ENCODE results near the gene GP1BA.

Gene GP1BA

DNA sequence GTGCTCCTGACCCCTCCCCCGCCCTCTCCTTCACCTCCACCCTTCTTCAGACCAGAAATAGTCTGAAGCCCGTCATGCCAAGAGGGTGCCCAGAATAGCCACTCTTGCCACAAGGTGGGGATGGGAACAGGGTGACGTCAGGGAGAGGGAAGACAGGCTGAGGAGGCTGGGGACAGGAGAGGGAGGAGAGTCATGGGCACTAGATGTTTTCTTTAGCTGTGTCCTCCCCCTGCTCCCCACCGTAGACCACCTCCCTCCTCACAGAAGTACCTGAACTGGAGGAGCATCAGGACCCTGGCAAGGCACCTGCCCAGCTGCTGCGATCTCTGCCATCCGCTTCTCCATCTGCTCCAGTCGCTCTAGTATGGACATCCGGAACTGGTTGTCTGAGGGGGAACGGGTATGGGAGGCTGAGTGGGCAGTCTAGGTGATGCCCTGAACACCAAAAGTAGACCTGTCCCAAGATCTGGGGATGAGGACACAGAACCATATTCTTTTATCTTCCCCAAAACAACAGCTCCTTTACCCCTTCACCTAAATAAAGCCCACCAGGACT is 42.1 kb downstream of the GP1BA start:
- no peak for DNase-seq (ENCODE audit: low spot score)

GRCh38 chr17:4978726-4979125 is 46.6 kb downstream of the GP1BA start:
- DNase-seq (ENCODE audit: low spot score), result no peak

GRCh38 chr17:4980644-4981216 is 48.7 kb downstream of the GP1BA start:
- no peak for DNase-seq (ENCODE audit: low spot score)

- no peak for DNase-seq (ENCODE audit: low spot score)
These were observed 50.2 kb downstream of the GP1BA start for GRCh38 chr17:4982305-4982704.

Data from putamen (tissue), 1 donor.